Neuronal stem cell (in vitro differentiated cells): Measurements from ENCODE around the gene PACS2.
A peak's percentile ranks its signal among the peaks of the same experiment; 100 is the strongest.

Experiments used
- DNase-seq: peaks from one replicate; pipeline ENCODE4 v3.0.0-alpha.2; 2013; ENCODE audit warnings: low spot score
- H2AFZ ChIP-seq: one replicate; pipeline ENCODE4 v1.6.1; 2013; ENCODE audit warnings: mild to moderate bottlenecking, low read length, inconsistent platforms
- H2AK5ac ChIP-seq: 2 replicates; pipeline ENCODE4 v1.6.1; 2013; ENCODE audit warnings: low read depth, mild to moderate bottlenecking, inconsistent platforms, low read length, moderate library complexity, mixed read lengths
- H2BK120ac ChIP-seq: 2 replicates; pipeline ENCODE4 v1.6.1; 2013; ENCODE audit warnings: low read depth, mild to moderate bottlenecking, inconsistent platforms, low read length, moderate library complexity, mixed read lengths
- H2BK12ac ChIP-seq: one replicate; pipeline ENCODE4 v1.6.1; 2013; ENCODE audit warnings: low read length, inconsistent platforms
- H2BK15ac ChIP-seq: 2 replicates; pipeline ENCODE4 v1.6.1; 2013; ENCODE audit warnings: mild to moderate bottlenecking, low read length, inconsistent platforms, mixed read lengths
- H2BK5ac ChIP-seq: one replicate; pipeline ENCODE4 v1.6.1; 2013; ENCODE audit warnings: inconsistent platforms, mild to moderate bottlenecking, low read length, moderate library complexity
- H3K14ac ChIP-seq: one replicate; pipeline ENCODE4 v1.6.1; 2013; ENCODE audit warnings: low read length, inconsistent platforms
- H3K18ac ChIP-seq: 2 replicates; pipeline ENCODE4 v1.6.1; 2013; ENCODE audit warnings: low read length, inconsistent platforms
- H3K23ac ChIP-seq: 2 replicates; pipeline ENCODE4 v1.6.1; 2013; ENCODE audit warnings: low read depth, mild to moderate bottlenecking, mixed read lengths, low read length, inconsistent platforms; ENCODE audit not compliant: poor library complexity
- H3K27ac ChIP-seq: replicated peaks from 3 replicates; pipeline ENCODE4 v1.5.1; 2013; ENCODE audit warnings: low read length, inconsistent platforms
- H3K27me3 ChIP-seq, 3 experiments: 2 replicates each; pipeline ENCODE4 v1.6.1; 2013; ENCODE audit warnings: low read length in 3 of 3, mild to moderate bottlenecking in 2 of 3, inconsistent platforms in 1 of 3, low read depth in 1 of 3, mixed read lengths in 1 of 3, moderate library complexity in 1 of 3; ENCODE audit not compliant: control insufficient read depth in 3 of 3, insufficient read depth in 3 of 3
- H3K36me3 ChIP-seq, 2 donors: replicated peaks in 1 of 2; 2 replicates each; pipeline ENCODE4 v1.6.1; 2013; ENCODE audit warnings: low read length in 2 of 2; ENCODE audit not compliant: control insufficient read depth in 2 of 2, insufficient read depth in 2 of 2
- H3K4ac ChIP-seq: 2 replicates; pipeline ENCODE4 v1.6.1; 2013; ENCODE audit warnings: inconsistent platforms, mild to moderate bottlenecking, low read length, moderate library complexity
- H3K4me1 ChIP-seq, 2 donors: 1 replicate in 1 of 2; 2 replicates in 1 of 2; pipeline ENCODE4 v1.6.1; 2013; ENCODE audit warnings: low read length in 2 of 2, low read depth in 1 of 2; ENCODE audit not compliant: control insufficient read depth in 2 of 2, insufficient read depth in 1 of 2
- H3K4me2 ChIP-seq: one replicate; pipeline ENCODE4 v1.6.1; 2013; ENCODE audit warnings: mild to moderate bottlenecking, low read length, inconsistent platforms; ENCODE audit not compliant: insufficient read depth, poor library complexity, severe bottlenecking
- H3K4me3 ChIP-seq, 2 donors: 2 replicates each; pipeline ENCODE4 v1.5.1; 2013; ENCODE audit warnings: low read length in 2 of 2, mild to moderate bottlenecking in 2 of 2, inconsistent platforms in 1 of 2, moderate library complexity in 1 of 2
- H3K79me1 ChIP-seq: one replicate; pipeline ENCODE4 v1.6.1; 2013; ENCODE audit warnings: low read depth, mild to moderate bottlenecking, inconsistent platforms, low read length, moderate library complexity
- H3K9ac ChIP-seq: one replicate; pipeline ENCODE4 v1.6.1; 2013; ENCODE audit warnings: mild to moderate bottlenecking, low read depth, low read length, inconsistent platforms; ENCODE audit not compliant: poor library complexity
- H3K9me3 ChIP-seq, 2 donors: replicated peaks in 1 of 2; 2 replicates each; pipeline versions ENCODE3 to v1.6.1; 2013; ENCODE audit warnings: low read length in 2 of 2, mild to moderate bottlenecking in 2 of 2, inconsistent platforms in 1 of 2, low read depth in 1 of 2, mixed read lengths in 1 of 2, moderate library complexity in 1 of 2; ENCODE audit not compliant: control insufficient read depth in 2 of 2, insufficient read depth in 1 of 2
- H4K8ac ChIP-seq: one replicate; pipeline ENCODE4 v1.6.1; 2013; ENCODE audit warnings: low read depth, mild to moderate bottlenecking, inconsistent platforms, low read length, moderate library complexity
- H4K91ac ChIP-seq: one replicate; pipeline ENCODE4 v1.6.1; 2013; ENCODE audit warnings: low read length, low read depth, mild to moderate bottlenecking, inconsistent platforms; ENCODE audit not compliant: poor library complexity
- WGBS, 2 donors: extraction: QIAGEN DNeasy Blood & Tissue Kit; methylation state at CpG; one replicate each; pipeline ENCODE4 v1.1.7; 2013; ENCODE audit warnings: missing lambda C conversion rate in 2 of 2, mixed read lengths in 1 of 2; ENCODE audit not compliant: insufficient read length in 2 of 2, insufficient replicate concordance in 1 of 2; ENCODE audit errors: extremely low coverage in 2 of 2; 5-methylcytosine and 5-hydroxymethylcytosine counted together

PACS2 gene

DNA sequence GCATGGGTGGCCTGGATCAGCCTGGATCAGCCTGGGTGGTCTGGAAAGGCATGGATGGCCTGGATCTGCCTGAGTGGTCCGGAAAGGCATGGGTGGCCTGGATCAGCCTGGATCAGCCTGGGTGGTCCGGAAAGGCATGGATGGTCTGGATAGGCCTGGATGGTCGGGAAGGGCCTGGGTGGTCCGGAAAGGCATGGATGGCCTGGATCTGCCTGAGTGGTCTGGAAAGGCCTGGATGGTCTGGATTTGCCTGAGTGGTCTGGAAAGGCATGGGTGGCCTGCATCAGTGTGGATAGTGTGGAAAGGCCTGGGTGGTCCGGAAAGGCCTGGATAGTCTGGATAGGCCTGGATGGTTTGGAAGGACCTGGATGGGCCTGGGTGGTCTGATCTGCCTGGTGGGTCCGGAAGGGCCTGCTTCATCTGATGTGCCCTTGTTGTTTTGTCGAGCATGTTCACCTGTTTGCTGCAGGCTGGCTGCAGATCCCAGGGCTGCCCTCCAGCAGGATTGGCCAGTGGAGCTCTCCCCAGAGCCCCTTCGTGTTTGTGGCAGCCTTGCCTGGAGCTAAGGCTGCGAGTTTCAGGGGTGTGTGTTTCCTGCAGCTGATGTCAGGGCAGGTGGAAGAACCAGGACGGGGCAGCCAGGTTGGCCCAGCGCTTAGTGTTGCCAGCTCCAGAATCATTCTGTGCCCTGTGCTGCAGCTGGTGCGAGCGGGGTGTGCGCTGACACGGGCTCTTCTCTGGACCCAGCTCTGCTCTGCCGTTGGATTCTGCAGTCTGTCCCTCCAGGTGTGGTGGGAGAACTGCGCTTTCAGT, 64.5 kb downstream of the PACS2 start:
- DNase-seq: no peak
- no peak overlapping the region for H3K27ac ChIP-seq
- no peak overlapping the region for H3K23ac ChIP-seq
- no peak overlapping the region for H3K4me2 ChIP-seq
- H3K79me1 ChIP-seq: peaks cover 8% of the 10 kb centered on the region
- H4K91ac ChIP-seq: no peak overlapping the region
- H3K9me3 ChIP-seq: no peaks in the 10 kb centered on the region
- H3K14ac ChIP-seq: no peak overlapping the region
- no peak overlapping the region for H4K8ac ChIP-seq
- H3K27me3 ChIP-seq: no peaks in the 10 kb centered on the region
- H2BK12ac ChIP-seq: no peak overlapping the region
- H2BK5ac ChIP-seq: no peak overlapping the region
- no peaks in the 10 kb centered on the region for H3K4me1 ChIP-seq
- no CpG with 5 or more reads among the region's 17 CpGs for WGBS, 2 donors
- H3K18ac ChIP-seq: no peak overlapping the region
- no peak overlapping the region for H2AFZ ChIP-seq
- H3K9ac ChIP-seq: no peak overlapping the region
- no peak overlapping the region for H3K4me3 ChIP-seq
- H2BK15ac ChIP-seq: no peak overlapping the region
- H2AK5ac ChIP-seq: no peak overlapping the region
- H3K36me3 ChIP-seq: peaks cover 11 to 41% of the 10 kb centered on the region in 2 donors
- no peak overlapping the region for H3K4ac ChIP-seq
- H2BK120ac ChIP-seq: no peak overlapping the region

DNA sequence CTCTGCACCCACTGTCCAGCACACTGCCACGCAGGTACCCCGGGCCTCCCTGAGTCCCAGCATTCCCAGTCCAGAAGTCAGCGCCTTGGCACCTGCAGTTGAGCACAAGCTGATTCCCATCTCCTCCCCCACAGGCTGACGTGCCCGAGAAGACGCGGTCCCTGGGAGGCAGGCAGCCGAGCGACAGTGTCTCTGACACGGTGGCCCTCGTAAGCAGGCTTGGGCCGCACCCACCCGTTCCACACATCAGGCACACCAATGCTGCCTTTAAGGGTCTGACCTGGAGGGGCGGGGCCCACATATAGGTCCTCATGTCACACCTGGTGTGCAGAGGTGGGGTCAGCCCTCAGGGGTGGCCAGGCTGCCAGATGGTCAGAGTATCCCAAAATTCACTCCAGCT, 65.4 kb downstream of the PACS2 start:
- no CpG with 5 or more reads among the region's 14 CpGs for WGBS, 2 donors
- H2AK5ac ChIP-seq: no peak overlapping the region
- H3K36me3 ChIP-seq: peaks cover 11 to 49% of the 10 kb centered on the region in 2 donors
- no peak overlapping the region for H4K8ac ChIP-seq
- H3K27me3 ChIP-seq: no peaks in the 10 kb centered on the region
- H2BK15ac ChIP-seq: no peak overlapping the region
- H3K23ac ChIP-seq: peak overlapping the region; percentile 65
- H4K91ac ChIP-seq: no peak overlapping the region
- DNase-seq: no peak
- no peak overlapping the region for H3K4me2 ChIP-seq
- no peak overlapping the region for H2BK12ac ChIP-seq
- no peak overlapping the region for H3K4me3 ChIP-seq
- no peak overlapping the region for H3K4ac ChIP-seq
- no peaks in the 10 kb centered on the region for H3K4me1 ChIP-seq
- peak overlapping the region; percentile 38 for H3K14ac ChIP-seq
- peaks cover 8% of the 10 kb centered on the region for H3K79me1 ChIP-seq
- no peak overlapping the region for H2AFZ ChIP-seq
- H3K27ac ChIP-seq: no peak overlapping the region
- H2BK120ac ChIP-seq: no peak overlapping the region
- no peak overlapping the region for H3K18ac ChIP-seq
- peak overlapping the region; percentile 63 for H3K9ac ChIP-seq
- H2BK5ac ChIP-seq: no peak overlapping the region
- no peaks in the 10 kb centered on the region for H3K9me3 ChIP-seq

DNA sequence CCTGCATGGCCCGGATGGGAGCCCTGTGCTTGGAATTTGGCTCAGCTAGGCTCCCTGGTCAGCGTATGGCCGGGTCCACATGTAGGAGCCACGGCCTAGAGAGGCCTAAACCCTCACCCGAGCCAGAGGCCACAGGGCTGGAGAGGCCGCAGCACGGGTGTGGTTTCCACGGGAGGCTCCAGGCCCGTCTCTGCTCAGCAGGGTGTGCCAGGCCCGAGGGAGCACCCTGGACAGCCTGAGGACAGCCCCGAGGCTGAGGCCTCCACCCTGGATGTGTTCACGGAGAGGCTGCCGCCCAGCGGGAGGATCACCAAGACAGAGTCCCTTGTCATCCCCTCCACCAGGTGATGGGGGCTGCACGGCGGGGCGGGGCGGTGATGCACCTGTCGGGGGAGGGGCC, 66.2 kb downstream of the PACS2 start:
- H2BK5ac ChIP-seq: no peak overlapping the region
- H3K79me1 ChIP-seq: peaks cover 8% of the 10 kb centered on the region
- H2BK120ac ChIP-seq: no peak overlapping the region
- H4K8ac ChIP-seq: peak overlapping the region; percentile 52
- H4K91ac ChIP-seq: no peak overlapping the region
- peak overlapping the region; percentile 21 for H3K9ac ChIP-seq
- WGBS, 2 donors: no CpG with 5 or more reads among the region's 19 CpGs
- H3K9me3 ChIP-seq: no peaks in the 10 kb centered on the region
- no peak overlapping the region for H3K4ac ChIP-seq
- no peak for DNase-seq
- H2BK15ac ChIP-seq: no peak overlapping the region
- no peak overlapping the region for H3K4me3 ChIP-seq
- no peak overlapping the region for H3K23ac ChIP-seq
- H3K18ac ChIP-seq: no peak overlapping the region
- no peak overlapping the region for H2AFZ ChIP-seq
- no peak overlapping the region for H3K14ac ChIP-seq
- H2AK5ac ChIP-seq: peak overlapping the region; percentile 61
- peaks cover 11 to 56% of the 10 kb centered on the region in 2 donors for H3K36me3 ChIP-seq
- H3K27me3 ChIP-seq: no peaks in the 10 kb centered on the region
- H3K4me1 ChIP-seq: no peaks in the 10 kb centered on the region
- no peak overlapping the region for H2BK12ac ChIP-seq
- H3K4me2 ChIP-seq: peak overlapping the region; percentile 2
- H3K27ac ChIP-seq: no peak overlapping the region

DNA sequence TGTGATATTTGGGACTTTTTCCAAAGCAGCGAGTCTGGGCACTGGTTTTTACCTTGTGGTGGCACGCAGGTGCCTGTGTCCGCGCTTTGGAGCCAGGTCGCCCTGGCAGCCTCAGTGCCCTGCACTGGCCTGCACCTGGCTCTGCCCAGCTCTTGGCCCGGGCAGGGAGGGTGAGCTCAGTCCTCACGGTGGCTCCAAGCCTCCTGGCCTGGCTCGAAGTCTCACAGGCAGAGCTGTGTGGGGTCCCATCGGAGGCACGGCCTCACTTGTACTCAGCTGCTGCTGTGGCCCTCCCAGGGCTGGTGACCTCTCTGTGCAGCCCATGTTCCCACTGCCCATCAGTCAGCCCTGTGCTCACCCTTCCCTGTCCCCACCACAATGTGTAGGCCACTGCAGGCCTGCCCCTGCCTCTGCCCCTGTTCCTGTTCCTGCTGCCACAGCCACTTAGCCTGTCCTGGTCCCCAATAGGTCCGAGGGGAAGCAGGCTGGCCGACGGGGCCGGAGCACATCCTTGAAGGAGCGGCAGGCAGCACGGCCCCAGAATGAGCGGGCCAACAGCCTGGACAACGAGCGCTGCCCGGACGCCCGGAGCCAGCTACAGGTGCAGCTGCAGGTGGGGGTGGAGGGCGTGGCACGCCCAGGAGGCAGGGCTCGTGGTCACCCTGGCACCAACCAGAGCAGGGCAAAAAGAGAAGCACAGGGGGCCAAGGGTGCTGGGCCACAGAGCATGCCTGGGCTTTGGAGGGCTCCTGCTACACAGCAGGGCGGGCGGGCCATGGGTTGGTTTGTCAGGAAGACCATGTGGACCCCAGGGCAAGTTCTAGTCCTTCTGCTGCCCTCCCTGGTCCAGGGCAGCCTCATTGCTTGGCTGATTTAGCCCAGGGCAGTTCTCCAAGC, 67.1 kb downstream of the PACS2 start:
- Histone ChIP-seq H3K4me1 (no peaks in the 10 kb centered on the region), H3K27me3 (no peaks in the 10 kb centered on the region), H3K27ac (no peak overlapping the region), H2BK5ac (peak overlapping the region; percentile 75), H2BK15ac (no peak overlapping the region), H2BK120ac (no peak overlapping the region), H3K9ac (peak overlapping the region; percentile 9), H3K23ac (no peak overlapping the region), H3K4me2 (no peak overlapping the region), H2BK12ac (no peak overlapping the region), H3K4ac (no peak overlapping the region), H4K91ac (no peak overlapping the region), H2AK5ac (no peak overlapping the region), H4K8ac (no peak overlapping the region), H3K79me1 (peaks cover 4% of the 10 kb centered on the region), H3K18ac (no peak overlapping the region), H3K4me3 (peak overlapping the region in 1 of 2 donors; percentile 4), H3K9me3 (no peaks in the 10 kb centered on the region), H3K14ac (peak overlapping the region; percentile 39), H3K36me3 (peaks cover 11 to 63% of the 10 kb centered on the region in 2 donors), H2AFZ (no peak overlapping the region)
- no peak for DNase-seq
- WGBS, 2 donors: no CpG with 5 or more reads among the region's 27 CpGs
